HCT116 (cell line): ENCODE measurements around the gene ZMAT3.

ENCODE experiments used
- CEBPB ChIP-seq: IDR thresholded peaks from 2 replicates; pipeline ENCODE4 v1.6.1; 2012; ENCODE audit warnings: low read depth
- CTCF ChIP-seq, 3 experiments: fragments of 200-600 bp in 1 of 3; sonication (generic) in 1 of 3; IDR thresholded peaks in 2 of 3; conservative IDR thresholded peaks in 1 of 3; 2 replicates each; pipeline ENCODE4 v1.5.1; 2012 to 2017; ENCODE audit warnings: low read depth in 2 of 3, low read length in 2 of 3, antibody characterized with exemption in 1 of 3, borderline replicate concordance in 1 of 3, control low read depth in 1 of 3, mild to moderate bottlenecking in 1 of 3, mixed read lengths in 1 of 3, mixed run types in 1 of 3, moderate library complexity in 1 of 3; ENCODE audit not compliant: insufficient read depth in 1 of 3
- EGR1 ChIP-seq: IDR thresholded peaks from 2 replicates; pipeline ENCODE4 v1.6.1; 2012; ENCODE audit warnings: low read depth
- MAX ChIP-seq: IDR thresholded peaks from 2 replicates; pipeline ENCODE4 v1.6.1; 2012
- RAD21 ChIP-seq: IDR thresholded peaks from 2 replicates; pipeline ENCODE4 v1.6.1; 2012; ENCODE audit warnings: low read depth, mild to moderate bottlenecking
- REST ChIP-seq: IDR thresholded peaks from 2 replicates; pipeline ENCODE4 v1.6.1; 2012; ENCODE audit warnings: low read depth
- SIN3A ChIP-seq: IDR thresholded peaks from 2 replicates; pipeline ENCODE4 v1.6.1; 2012; ENCODE audit warnings: low read depth
- TCF7L2 ChIP-seq: IDR thresholded peaks from 2 replicates; pipeline ENCODE4 v1.7.0; 2011; ENCODE audit warnings: borderline replicate concordance, inconsistent platforms; ENCODE audit not compliant: insufficient read depth, insufficient read length; ENCODE audit errors: extremely low read depth

GRCh38 chr3:179071027-179071322 lies 634 bp downstream of the ZMAT3 start:
- TF ChIP-seq CTCF (IDR thresholded peaks at IDR 0.05 in 2 of 3, conservative IDR thresholded peaks at IDR 0.05 in 1 of 3; ENCODE audit: borderline replicate concordance in 1 of 3, insufficient read depth in 1 of 3, low read depth in 2 of 3, low read length in 2 of 3) (no peak), MAX (no peak), SIN3A (no peak), TCF7L2 (no peak), REST (no peak), CEBPB (no peak), RAD21 (no peak), EGR1 (no peak)
